Heart left ventricle (tissue), 16 donors: Measurements from ENCODE around the gene RALGPS1. TPM values are rescaled to one million over a fixed set of nuclear protein-coding genes. Genes with fewer than 3 reads are reported as not detected.

ENCODE experiments used
- ATAC-seq, 4 donors: fragments of 200-7000 bp; cut with Tn5 transposase; one replicate each; pipeline ENCODE4 v1.9.1; 2020 to 2022; ENCODE audit warnings: moderate library complexity in 4 of 4, mild to moderate bottlenecking in 3 of 4, moderate number of reproducible peaks in 1 of 4
- DNase-seq, 5 donors: peaks; one replicate each; pipeline ENCODE4 v3.0.0-alpha.2; 2020
- H3K27ac ChIP-seq, 12 donors: fragments of 200-600 bp; sonication (generic) in 4 of 12; one replicate each; pipeline versions ENCODE4 v1.5.0 to v1.8.0; 2016 to 2022; ENCODE audit warnings: mild to moderate bottlenecking in 2 of 12
- H3K27me3 ChIP-seq, 9 donors: fragments of 200-600 bp; sonication (generic) in 2 of 9; one replicate each; pipeline versions ENCODE4 v1.5.1 to v1.8.0; 2016 to 2022; ENCODE audit warnings: mild to moderate bottlenecking in 3 of 9
- H3K36me3 ChIP-seq, 9 donors: fragments of 200-600 bp; sonication (generic) in 2 of 9; one replicate each; pipeline versions ENCODE4 v1.5.0 to v1.8.0; 2018 to 2022; ENCODE audit warnings: mild to moderate bottlenecking in 2 of 9
- H3K4me1 ChIP-seq, 12 donors: fragments of 200-600 bp; sonication (generic) in 4 of 12; one replicate each; pipeline versions ENCODE4 v1.5.0 to v1.8.0; 2016 to 2022; ENCODE audit warnings: mild to moderate bottlenecking in 3 of 12
- H3K4me3 ChIP-seq, 12 donors: fragments of 200-600 bp; sonication (generic) in 4 of 12; one replicate each; pipeline versions ENCODE4 v1.5.0 to v1.8.0; 2017 to 2022; ENCODE audit warnings: mild to moderate bottlenecking in 9 of 12, moderate library complexity in 4 of 12
- H3K9me3 ChIP-seq, 12 donors: fragments of 200-600 bp; sonication (generic) in 4 of 12; one replicate each; pipeline versions ENCODE4 v1.5.0 to v1.8.0; 2016 to 2022; ENCODE audit warnings: mild to moderate bottlenecking in 1 of 12
- POLR2A ChIP-seq, 2 donors: fragments of 450-650 bp; IDR thresholded peaks; one replicate each; pipeline ENCODE4 v1.6.1; 2017; ENCODE audit warnings: antibody characterized with exemption in 2 of 2, mild to moderate bottlenecking in 2 of 2, moderate library complexity in 2 of 2
- WGBS, 4 donors: extraction: QIAGEN DNeasy Blood & Tissue Kit in 2 of 4; methylation state at CpG; one replicate each; pipeline versions ENCODE4 v1.1.5 to v1.1.7; 2013 to 2018; 5-methylcytosine and 5-hydroxymethylcytosine counted together
- intact Hi-C, 10 donors: fragments of 100-400 bp; cut with DNase I; formaldehyde crosslinking; loops; one replicate each; pipeline versions ENCODE4 v1.11.1 to v1.14.2; 2022
- polyA plus RNA-seq, 2 donors: library from polyadenylated mRNA; stranded (reverse); fragments of 200-250 nt; gene quantifications; one replicate each; pipeline ENCODE4 v1.2.3, GENCODE V29; 2013
- total RNA-seq, 9 donors: library from RNA; depleted of rRNA in 2 of 9; stranded (reverse); fragments of >200 nt in 2 of 9; fragmentation: NEBNext Ultra II Directional in 3 of 9; extraction: Animal tissue kit (Norgen Biotek cat#: 25700) in 3 of 9; gene quantifications; one replicate each; pipeline versions ENCODE4 v1.1.0 to v1.2.4, GENCODE V29; 2016 to 2023
- TF ChIP-seq, protein P1 (sequence below), 12 donors: fragments of 200-600 bp; sonication (generic) in 4 of 12; IDR thresholded peaks; one replicate each; pipeline versions ENCODE4 v1.5.0 to v1.8.0; 2018 to 2022; ENCODE audit warnings: antibody characterized with exemption in 12 of 12, mild to moderate bottlenecking in 5 of 12
- donor health status: ischemic (EF 13 %, LVEDD 7.1; RV severe dilation, severe dysfunction).
- donor health status: healthy with polysubstance abuse.
- donor health status: DM: no; HTN: yes; CAD: no.
- donor health status: DM: no; HTN: no; CAD: no.
- donor health status: ischemic (EF 25% LVEDD 6.9; RV normal size, moderate dysfunction).
- donor health status: ischemic (EF 25% LVEDD 5.7; RV mildly dilated, moderate dysfunction).
- donor health status: healthy.
- donor health status: DM: yes; HTN: yes; CAD: no.
- donor health status: ischemic (EF 35%, LVEDD 5.7; RV mildly dilated, moderate dysfunction).
- donor health status: nonischemic (EF 11% LVEDD 7.7; RV severe dilation, severe dysfunction).
- donor health status: DM: yes; HTN: yes; CAD: no.
- donor health status: PGD.
- donor health status: ischemic (EF 29% LVEDD 5.4; RV normal size, mild dysfunction).
- donor health status: nonischemic (EF 23%, LVEDD 6.1; RV moderate dilation, normal function).

Gene RALGPS1
- total and polyA plus RNA-seq, 11 donors = 8.0 to 21.8 (median 14.4) TPM

DNA sequence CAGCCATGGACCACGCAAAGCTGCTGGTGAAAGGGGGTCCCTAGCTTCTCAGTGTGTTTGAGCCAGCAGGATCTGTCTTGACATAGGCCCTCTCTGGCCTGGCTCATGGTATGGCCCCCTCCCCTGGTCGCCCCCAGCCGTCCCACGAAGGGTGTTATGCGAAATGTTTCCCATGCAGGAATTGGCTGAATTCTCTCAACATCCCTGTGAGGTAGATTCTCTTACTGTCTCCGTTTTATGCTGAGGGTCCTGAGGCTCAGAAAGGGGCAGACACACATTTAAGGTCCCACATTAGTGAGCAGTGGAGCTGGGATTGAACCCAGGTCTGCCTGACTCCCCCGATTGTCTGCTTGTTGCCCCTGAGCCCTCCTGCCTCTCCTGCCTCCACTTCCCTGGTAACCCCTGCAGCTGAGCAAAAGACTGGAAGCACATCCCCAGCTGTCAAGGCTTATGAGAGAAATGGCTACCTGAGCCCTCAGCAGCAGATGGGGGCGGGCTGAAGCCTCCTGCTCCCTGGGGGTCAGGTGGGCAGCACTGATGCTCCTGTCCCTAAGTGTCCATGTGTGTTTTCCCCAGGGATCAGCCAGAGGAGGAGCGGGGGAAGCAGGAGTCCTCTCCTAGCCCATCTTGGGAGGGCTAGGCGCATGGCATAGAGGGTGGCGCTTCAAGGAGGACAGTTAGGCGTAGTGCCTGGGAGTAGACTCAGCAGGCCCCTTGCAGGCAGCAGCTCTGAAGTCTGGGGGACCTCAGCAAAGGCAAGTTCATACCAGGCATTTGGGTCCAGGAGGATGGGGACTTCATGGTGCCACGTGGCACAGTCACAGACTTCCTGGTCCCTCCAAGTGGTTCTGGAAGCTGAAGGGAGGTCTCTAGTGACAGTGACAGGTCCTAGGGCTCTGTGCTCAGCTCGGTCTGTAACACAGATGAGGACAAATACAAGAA lies 301.0 kb downstream of the RALGPS1 start:
- no peaks in the 10 kb centered on the region for H3K9me3 ChIP-seq
- no peaks in the 10 kb centered on the region for H3K27me3 ChIP-seq
- no peak overlapping the region for H3K4me3 ChIP-seq
- TF ChIP-seq, protein P1, sequence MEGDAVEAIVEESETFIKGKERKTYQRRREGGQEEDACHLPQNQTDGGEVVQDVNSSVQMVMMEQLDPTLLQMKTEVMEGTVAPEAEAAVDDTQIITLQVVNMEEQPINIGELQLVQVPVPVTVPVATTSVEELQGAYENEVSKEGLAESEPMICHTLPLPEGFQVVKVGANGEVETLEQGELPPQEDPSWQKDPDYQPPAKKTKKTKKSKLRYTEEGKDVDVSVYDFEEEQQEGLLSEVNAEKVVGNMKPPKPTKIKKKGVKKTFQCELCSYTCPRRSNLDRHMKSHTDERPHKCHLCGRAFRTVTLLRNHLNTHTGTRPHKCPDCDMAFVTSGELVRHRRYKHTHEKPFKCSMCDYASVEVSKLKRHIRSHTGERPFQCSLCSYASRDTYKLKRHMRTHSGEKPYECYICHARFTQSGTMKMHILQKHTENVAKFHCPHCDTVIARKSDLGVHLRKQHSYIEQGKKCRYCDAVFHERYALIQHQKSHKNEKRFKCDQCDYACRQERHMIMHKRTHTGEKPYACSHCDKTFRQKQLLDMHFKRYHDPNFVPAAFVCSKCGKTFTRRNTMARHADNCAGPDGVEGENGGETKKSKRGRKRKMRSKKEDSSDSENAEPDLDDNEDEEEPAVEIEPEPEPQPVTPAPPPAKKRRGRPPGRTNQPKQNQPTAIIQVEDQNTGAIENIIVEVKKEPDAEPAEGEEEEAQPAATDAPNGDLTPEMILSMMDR (IDR thresholded peaks at IDR 0.05) = no peak
- H3K4me1 ChIP-seq = peaks cover 0 to 8% (median 0%) of the 10 kb centered on the region in 12 donors
- peaks cover 0 to 4% (median 0%) of the 10 kb centered on the region in 9 donors for H3K36me3 ChIP-seq
- 88 to 93% (median 89%) methylated on average over 14 of the region's 14 CpGs for WGBS, 4 donors
- H3K27ac ChIP-seq = no peak overlapping the region
- intact Hi-C loops = loop anchor here in 4 of 10 donors (2.0 to 10.0 kb wide), 6 partner anchors 127 to 349 kb away; partner anchors contain the start of gene SLC2A8 (in 1 of the 4)
- no peak for DNase-seq
- ATAC-seq = no peak

DNA sequence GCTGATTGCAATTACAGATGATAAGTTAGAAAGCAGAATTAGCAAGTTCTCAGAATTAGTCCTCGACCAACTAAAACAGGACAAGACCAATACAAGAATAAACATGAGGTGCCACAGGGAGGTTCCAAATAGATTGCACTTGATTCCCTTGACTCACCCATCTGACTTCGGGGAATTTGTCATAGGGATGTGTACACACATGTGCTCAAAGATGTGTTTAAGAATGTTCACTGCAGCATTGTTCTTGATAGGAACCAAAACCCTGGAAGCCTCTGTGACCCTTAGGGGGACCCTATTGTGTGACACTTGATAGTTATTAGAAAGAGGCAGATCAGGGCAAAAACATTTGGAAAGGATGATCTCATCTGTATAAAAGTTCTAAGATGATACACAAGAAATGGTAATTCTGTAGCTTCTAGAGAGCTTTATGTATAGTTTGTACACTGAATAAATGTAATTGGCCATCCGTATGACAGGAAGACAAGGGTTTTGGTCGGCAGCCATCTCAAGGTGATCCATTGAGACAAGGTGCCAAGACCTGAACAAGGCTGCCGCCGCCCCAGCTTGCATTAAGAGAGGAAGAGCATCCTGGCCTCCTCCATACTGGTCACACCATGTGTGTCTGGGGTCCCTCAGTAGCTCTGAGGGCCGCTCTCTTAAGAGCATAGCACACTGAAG lies 301.8 kb downstream of the RALGPS1 start:
- Histone ChIP-seq H3K4me1 (peaks cover 0 to 8% (median 0%) of the 10 kb centered on the region in 12 donors), H3K9me3 (no peaks in the 10 kb centered on the region), H3K27me3 (no peaks in the 10 kb centered on the region), H3K36me3 (peaks cover 0 to 4% (median 0%) of the 10 kb centered on the region in 9 donors), H3K27ac (no peak overlapping the region), H3K4me3 (no peak overlapping the region)
- DNase-seq (no peak), ATAC-seq (no peak)
- no peak for TF ChIP-seq POLR2A (IDR thresholded peaks at IDR 0.05)
- TF ChIP-seq, protein P1 (IDR thresholded peaks at IDR 0.05) = no peak
- WGBS, 4 donors = 91 to 94% (median 92%) methylated on average over 6 to 7 of the region's 7 CpGs
- intact Hi-C loops = loop anchor here in 3 of 10 donors (5.0 to 10.0 kb wide), 5 partner anchors 126 to 348 kb away; partner anchors contain the start of gene SLC2A8 (in 1 of the 3)

DNA sequence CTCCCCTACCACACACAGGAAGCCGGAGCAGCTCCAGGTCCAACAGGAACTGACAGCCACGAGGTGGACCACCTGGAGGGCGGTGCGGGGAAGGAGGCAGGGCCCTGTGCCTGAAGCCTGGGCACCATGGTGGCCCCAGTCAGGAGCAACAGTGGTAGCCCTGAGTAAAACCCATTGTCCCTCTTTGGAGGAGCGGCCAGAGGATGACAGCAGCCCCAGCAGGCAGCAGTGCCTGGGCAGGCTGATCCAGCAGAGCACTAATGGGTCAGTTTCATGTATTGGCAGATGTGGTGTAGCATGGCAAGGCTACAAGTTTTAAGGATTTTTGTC lies 302.3 kb downstream of the RALGPS1 start:
- 80 to 90% (median 85%) methylated on average over 2 to 5 of the region's 5 CpGs for WGBS, 4 donors
- H3K27me3 ChIP-seq = no peaks in the 10 kb centered on the region
- TF ChIP-seq, protein P1 (IDR thresholded peaks at IDR 0.05) = no peak
- no peak for TF ChIP-seq POLR2A (IDR thresholded peaks at IDR 0.05)
- ATAC-seq (no peak), DNase-seq (no peak)
- no peak overlapping the region for H3K4me3 ChIP-seq
- H3K36me3 ChIP-seq = peaks cover 0 to 4% (median 0%) of the 10 kb centered on the region in 9 donors
- no peaks in the 10 kb centered on the region for H3K9me3 ChIP-seq
- H3K27ac ChIP-seq = no peak overlapping the region
- H3K4me1 ChIP-seq = peaks cover 0 to 8% (median 0%) of the 10 kb centered on the region in 12 donors
- intact Hi-C loops = loop anchor here in 3 of 10 donors (5.0 to 10.0 kb wide), 5 partner anchors 125 to 348 kb away; partner anchors contain the start of gene SLC2A8 (in 1 of the 3)

DNA sequence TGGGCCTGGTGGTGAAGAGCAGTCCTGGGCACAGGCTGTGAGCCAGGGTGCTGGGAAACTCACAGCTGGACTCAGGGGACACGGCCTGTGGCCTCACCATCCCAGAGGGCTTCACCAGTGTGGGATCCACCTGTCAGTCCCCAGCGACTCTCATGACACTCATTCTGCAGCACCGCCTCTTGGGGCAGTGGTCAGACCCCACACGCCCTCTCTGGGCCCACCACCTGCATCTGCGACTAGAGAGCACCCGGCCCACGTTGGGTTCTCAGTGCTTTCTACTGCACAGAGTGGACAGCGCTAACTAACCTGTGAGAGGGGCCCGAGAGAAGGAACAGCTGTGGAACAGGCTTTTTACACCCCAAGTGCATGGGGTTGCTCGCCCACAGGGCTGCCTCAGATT lies 304.2 kb downstream of the RALGPS1 start:
- H3K27me3 ChIP-seq = no peaks in the 10 kb centered on the region
- ATAC-seq = no peak
- no peak for DNase-seq
- TF ChIP-seq POLR2A (IDR thresholded peaks at IDR 0.05) = no peak
- TF ChIP-seq, protein P1 (IDR thresholded peaks at IDR 0.05) = no peak
- no peak overlapping the region for H3K4me3 ChIP-seq
- 87 to 95% (median 91%) methylated on average over 9 to 10 of the region's 10 CpGs for WGBS, 4 donors
- no peak overlapping the region for H3K27ac ChIP-seq
- H3K9me3 ChIP-seq = no peaks in the 10 kb centered on the region
- intact Hi-C loops = loop anchor here in 3 of 10 donors (5.0 to 10.0 kb wide), 5 partner anchors 123 to 346 kb away; partner anchors contain the start of gene SLC2A8 (in 1 of the 3)
- H3K4me1 ChIP-seq = peaks cover 0 to 9% (median under 1%) of the 10 kb centered on the region in 12 donors
- H3K36me3 ChIP-seq = peaks cover 0 to 4% (median 0%) of the 10 kb centered on the region in 9 donors
